PC-3 (cell line): ENCODE results near the gene TK2. TPM values are rescaled to one million over a fixed set of nuclear protein-coding genes. Genes with fewer than 3 reads are reported as not detected.
"Not testable (repeated sequence)": the region's sequence is repeated elsewhere in the genome, so short reads cannot be mapped to it uniquely, and the experiment has no call there.

ENCODE experiments used
- ATAC-seq: fragments of 200-7000 bp; cut with Tn5 transposase; 2 replicates; pipeline ENCODE4 v1.9.1; 2020; ENCODE audit warnings: mild to moderate bottlenecking, moderate library complexity
- BruUV-seq: library from RNA; stranded (reverse); fragments of 400-500 nt; replicated peaks from 2 replicates; lab custom pipeline; 2021; lab: Mats Ljungman, UMichigan
- CTCF ChIA-PET: fragments of 300-600 bp; sonication (Branson Sonifier 250); formaldehyde crosslinking; loops from one replicate; lab custom pipeline; 2022; ENCODE audit warnings: antibody characterized with exemption; lab: Charles Lee
- POLR2A ChIA-PET: fragments of 300-600 bp; sonication (Branson Sonifier 250); formaldehyde crosslinking; loops from one replicate; lab custom pipeline; 2022; ENCODE audit warnings: antibody characterized with exemption; ENCODE audit not compliant: unreplicated experiment; lab: Charles Lee
- DNase-seq: peaks from one replicate; pipeline ENCODE4 v3.0.0-alpha.2; 2015
- H2AFZ ChIP-seq: fragments of 300-600 bp; sonication (generic); 2 replicates; pipeline ENCODE4 v1.6.0; 2016; ENCODE audit warnings: antibody characterized with exemption, low read length
- H3F3A ChIP-seq: fragments of 300-600 bp; sonication (generic); one replicate; pipeline ENCODE4 v1.6.0; 2017; ENCODE audit warnings: antibody characterized with exemption, low read length, control low read depth, mild to moderate bottlenecking; ENCODE audit not compliant: unreplicated experiment
- H3K27ac ChIP-seq: fragments of 300-600 bp; sonication (generic); 2 replicates; pipeline ENCODE4 v1.5.1; 2016; ENCODE audit warnings: mild to moderate bottlenecking, low read length
- H3K27me3 ChIP-seq: fragments of 300-600 bp; sonication (generic); 2 replicates; pipeline ENCODE4 v1.6.1; 2016; ENCODE audit warnings: low read length, mixed read lengths
- H3K36me3 ChIP-seq: fragments of 300-600 bp; sonication (generic); 2 replicates; pipeline ENCODE4 v1.6.1; 2016; ENCODE audit warnings: low read depth, mixed run types, low read length, mixed read lengths
- H3K4me1 ChIP-seq: fragments of 300-600 bp; sonication (generic); 2 replicates; pipeline ENCODE4 v1.5.1; 2016; ENCODE audit warnings: low read length; ENCODE audit not compliant: insufficient read depth
- H3K4me2 ChIP-seq: fragments of 300-600 bp; sonication (generic); 2 replicates; pipeline ENCODE4 v1.6.0; 2016; ENCODE audit warnings: low read length
- H3K4me3 ChIP-seq: fragments of 300-600 bp; sonication (generic); 2 replicates; pipeline ENCODE4 v1.5.1; 2016; ENCODE audit warnings: mild to moderate bottlenecking, low read length, mixed read lengths
- H3K79me2 ChIP-seq: fragments of 300-600 bp; sonication (generic); 2 replicates; pipeline ENCODE4 v1.6.1; 2017; ENCODE audit warnings: low read length, mixed read lengths
- H3K9ac ChIP-seq: fragments of 300-600 bp; sonication (generic); 2 replicates; pipeline ENCODE4 v1.6.0; 2016; ENCODE audit warnings: mild to moderate bottlenecking, low read length
- H3K9me2 ChIP-seq: fragments of 300-600 bp; sonication (generic); replicated peaks from 2 replicates; pipeline ENCODE4 v1.6.1; 2016; ENCODE audit warnings: mixed run types, low read length, mixed read lengths
- H3K9me3 ChIP-seq: fragments of 300-600 bp; sonication (generic); 2 replicates; pipeline ENCODE4 v1.6.1; 2016; ENCODE audit warnings: low read length, mixed read lengths
- H4K20me1 ChIP-seq: fragments of 300-600 bp; sonication (generic); 2 replicates; pipeline ENCODE4 v1.6.1; 2016; ENCODE audit warnings: low read length, mixed read lengths
- EZH2 ChIP-seq: fragments of 300-600 bp; sonication (generic); IDR thresholded peaks from one replicate; pipeline ENCODE4 v1.6.1; 2017; ENCODE audit warnings: antibody characterized with exemption, mild to moderate bottlenecking, low read length; ENCODE audit not compliant: unreplicated experiment
- EZH2phosphoT487 ChIP-seq: fragments of 300-600 bp; sonication (generic); IDR thresholded peaks from 2 replicates; pipeline ENCODE4 v1.6.1; 2018; ENCODE audit warnings: mild to moderate bottlenecking, antibody characterized with exemption, low read length, borderline replicate concordance
- intact Hi-C: fragments of 100-400 bp; cut with micrococcal nuclease; formaldehyde crosslinking; loops from 2 replicates; pipeline ENCODE4 v1.9.0; 2023
- total RNA-seq: library from RNA; depleted of rRNA; stranded (reverse); fragments of >200 nt; gene quantifications from 2 replicates; pipeline ENCODE4 v1.2.3, GENCODE V29; 2014
- TF ChIP-seq, protein P1 (sequence below): fragments of 300-600 bp; sonication (generic); conservative IDR thresholded peaks from 2 replicates; pipeline ENCODE4 v1.5.1; 2017; ENCODE audit warnings: antibody characterized with exemption, low read depth, mild to moderate bottlenecking, low read length

The TK2 gene
- total RNA-seq, 1 experiment from 2014 or later = 8.3 TPM

DNA sequence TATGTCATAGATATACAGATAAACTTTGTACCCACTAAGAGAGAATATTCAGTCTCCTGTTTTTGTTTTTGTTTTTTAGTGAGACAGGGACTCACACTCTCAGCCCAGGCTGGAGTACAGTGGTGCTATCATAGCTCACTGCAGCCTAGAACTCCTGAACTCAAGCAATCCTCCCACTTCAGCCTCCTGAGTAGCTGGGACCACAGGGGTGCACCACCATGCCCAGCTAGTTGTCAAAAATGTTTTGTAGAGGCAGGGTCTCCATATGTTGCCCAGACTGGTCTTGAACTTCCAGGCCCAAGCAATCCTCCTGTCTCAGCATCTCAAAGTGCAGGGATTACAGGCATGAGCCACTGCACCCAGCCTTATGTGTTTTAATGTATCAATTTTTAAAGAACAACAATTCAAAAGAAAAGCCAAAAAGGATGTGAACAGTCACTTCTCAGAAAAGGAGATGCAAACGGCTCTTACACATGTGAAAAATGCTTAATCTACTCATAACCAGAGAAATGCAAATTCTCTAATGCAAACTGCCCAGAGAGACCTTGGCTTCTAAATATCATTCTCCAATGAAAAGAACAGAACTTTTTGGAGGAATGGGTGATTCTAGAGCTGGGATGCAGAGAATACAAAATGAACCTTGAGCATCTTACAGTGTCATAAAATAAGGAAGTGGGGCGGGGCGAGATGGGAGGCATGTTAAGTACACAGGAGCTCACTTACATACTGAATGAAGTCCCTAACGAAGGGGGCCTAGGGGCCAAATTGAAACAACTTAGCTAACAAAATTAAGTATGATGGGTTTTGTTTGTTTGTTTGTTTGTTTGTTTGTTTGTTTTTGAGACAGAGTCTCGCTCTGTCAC lies 47.3 kb upstream of the TK2 start:
- intact Hi-C loops = no loop called here
- H3K9me2 ChIP-seq = no peaks in the 10 kb centered on the region
- POLR2A ChIA-PET = no interaction called here
- no peaks in the 10 kb centered on the region for H3K36me3 ChIP-seq
- H2AFZ ChIP-seq = no peak overlapping the region
- H3K79me2 ChIP-seq = no peaks in the 10 kb centered on the region
- CTCF ChIA-PET = no interaction called here
- ATAC-seq (no peak), DNase-seq (no peak)
- TF ChIP-seq EZH2phosphoT487 (no peak), EZH2 (no peak)
- TF ChIP-seq, protein P1, sequence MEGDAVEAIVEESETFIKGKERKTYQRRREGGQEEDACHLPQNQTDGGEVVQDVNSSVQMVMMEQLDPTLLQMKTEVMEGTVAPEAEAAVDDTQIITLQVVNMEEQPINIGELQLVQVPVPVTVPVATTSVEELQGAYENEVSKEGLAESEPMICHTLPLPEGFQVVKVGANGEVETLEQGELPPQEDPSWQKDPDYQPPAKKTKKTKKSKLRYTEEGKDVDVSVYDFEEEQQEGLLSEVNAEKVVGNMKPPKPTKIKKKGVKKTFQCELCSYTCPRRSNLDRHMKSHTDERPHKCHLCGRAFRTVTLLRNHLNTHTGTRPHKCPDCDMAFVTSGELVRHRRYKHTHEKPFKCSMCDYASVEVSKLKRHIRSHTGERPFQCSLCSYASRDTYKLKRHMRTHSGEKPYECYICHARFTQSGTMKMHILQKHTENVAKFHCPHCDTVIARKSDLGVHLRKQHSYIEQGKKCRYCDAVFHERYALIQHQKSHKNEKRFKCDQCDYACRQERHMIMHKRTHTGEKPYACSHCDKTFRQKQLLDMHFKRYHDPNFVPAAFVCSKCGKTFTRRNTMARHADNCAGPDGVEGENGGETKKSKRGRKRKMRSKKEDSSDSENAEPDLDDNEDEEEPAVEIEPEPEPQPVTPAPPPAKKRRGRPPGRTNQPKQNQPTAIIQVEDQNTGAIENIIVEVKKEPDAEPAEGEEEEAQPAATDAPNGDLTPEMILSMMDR = no peak
- no peak overlapping the region for H3K27ac ChIP-seq
- no peak overlapping the region for H3K4me3 ChIP-seq
- no peaks in the 10 kb centered on the region for H4K20me1 ChIP-seq
- H3K27me3 ChIP-seq = no peaks in the 10 kb centered on the region
- no TSS peak for BruUV-seq
- no peak overlapping the region for H3K9ac ChIP-seq
- H3F3A ChIP-seq = no peaks in the 10 kb centered on the region
- no peaks in the 10 kb centered on the region for H3K4me1 ChIP-seq
- no peaks in the 10 kb centered on the region for H3K9me3 ChIP-seq
- H3K4me2 ChIP-seq = no peak overlapping the region

DNA sequence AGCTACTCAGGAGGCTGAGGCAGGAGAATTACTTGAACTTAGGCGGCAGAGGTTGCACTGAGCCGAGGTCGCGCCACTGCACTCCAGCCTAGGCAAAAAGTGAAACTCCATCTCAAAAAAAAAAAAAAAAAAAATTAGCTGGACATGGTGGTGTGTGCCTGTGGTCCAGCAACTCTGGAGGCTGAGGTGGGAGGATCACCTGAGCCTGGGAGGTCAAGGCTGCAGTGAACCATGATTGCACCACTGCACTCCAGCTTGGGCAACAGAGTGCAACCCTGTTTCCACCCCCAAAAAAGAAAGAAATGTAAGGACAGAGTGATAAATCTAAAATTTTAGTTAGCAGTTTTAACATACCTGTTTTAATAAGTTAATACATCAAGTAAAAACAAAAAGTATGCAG lies 46.6 kb upstream of the TK2 start:
- H3K9me3 ChIP-seq, H3K36me3 ChIP-seq, H3K9me2 ChIP-seq, H3K27ac ChIP-seq, BruUV-seq, H3K4me3 ChIP-seq, H3K4me1 ChIP-seq, H3K4me2 ChIP-seq, intact Hi-C loops, POLR2A ChIA-PET, CTCF ChIA-PET, DNase-seq, H3K79me2 ChIP-seq, H4K20me1 ChIP-seq, H3F3A ChIP-seq, H3K9ac ChIP-seq, H3K27me3 ChIP-seq, H2AFZ ChIP-seq, ATAC-seq: not testable (repeated sequence)

DNA sequence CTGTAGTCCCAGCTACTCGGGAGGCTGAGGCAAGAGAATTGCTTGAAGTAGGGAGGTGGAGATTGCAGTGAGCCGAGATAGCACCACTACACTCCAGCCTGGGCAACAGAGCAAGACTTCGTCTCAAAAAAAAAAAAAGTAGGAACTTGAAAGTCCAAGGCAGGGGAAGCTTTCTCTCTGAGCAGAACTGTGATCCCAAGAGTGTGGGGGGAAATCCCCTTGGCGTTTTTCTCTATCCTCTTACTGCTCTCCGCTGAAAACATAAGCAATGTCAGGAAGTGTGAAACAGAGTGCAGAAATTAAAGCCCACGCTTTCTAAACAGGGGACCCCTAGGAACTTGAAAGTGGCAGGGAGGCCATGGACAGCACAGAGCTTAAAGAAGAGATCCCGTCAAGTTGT lies 44.8 kb upstream of the TK2 start:
- no peaks in the 10 kb centered on the region for H3K79me2 ChIP-seq
- H3F3A ChIP-seq = no peaks in the 10 kb centered on the region
- H2AFZ ChIP-seq = no peak overlapping the region
- DNase-seq (no peak), ATAC-seq (no peak)
- CTCF ChIA-PET = no interaction called here
- intact Hi-C loops = no loop called here
- no peaks in the 10 kb centered on the region for H3K27me3 ChIP-seq
- no peaks in the 10 kb centered on the region for H3K9me2 ChIP-seq
- no peak overlapping the region for H3K27ac ChIP-seq
- no TSS peak for BruUV-seq
- POLR2A ChIA-PET = no interaction called here
- TF ChIP-seq, protein P1 = no peak
- no peaks in the 10 kb centered on the region for H4K20me1 ChIP-seq
- no peak overlapping the region for H3K4me3 ChIP-seq
- H3K36me3 ChIP-seq = no peaks in the 10 kb centered on the region
- H3K4me2 ChIP-seq = no peak overlapping the region
- H3K9me3 ChIP-seq = no peaks in the 10 kb centered on the region
- no peak overlapping the region for H3K9ac ChIP-seq
- no peaks in the 10 kb centered on the region for H3K4me1 ChIP-seq
